Astrocyte (in vitro differentiated cells and primary cell): ENCODE data around the gene CAV1. TPM values are rescaled to one million over a fixed set of nuclear protein-coding genes. Genes with fewer than 3 reads are reported as not detected.

Experiments
- DNase-seq: peaks from one replicate; pipeline ENCODE4 v3.0.0-alpha.2; 2010; ENCODE audit warnings: low read depth
- FAIRE-seq: peaks from 2 replicates; lab custom pipeline; 2011; peaks lifted over from hg19 to GRCh38; lab: Jason Lieb, UNC
- H2AFZ ChIP-seq: 2 replicates; pipeline ENCODE4 v1.6.0; 2012; ENCODE audit warnings: low read depth, low read length, inconsistent platforms
- H3K27ac ChIP-seq: 2 replicates; pipeline ENCODE4 v1.5.1; 2011; ENCODE audit warnings: low read depth, low read length, inconsistent platforms
- H3K27me3 ChIP-seq: 2 replicates; pipeline ENCODE4 v1.6.0; 2011; ENCODE audit warnings: low read length, inconsistent platforms; ENCODE audit not compliant: insufficient read depth
- H3K36me3 ChIP-seq: 2 replicates; pipeline ENCODE4 v1.5.1; 2011; ENCODE audit warnings: low read length, inconsistent platforms; ENCODE audit not compliant: insufficient read depth
- H3K4me1 ChIP-seq: 2 replicates; pipeline ENCODE4 v1.5.1; 2011; ENCODE audit warnings: low read length, inconsistent platforms; ENCODE audit not compliant: insufficient read depth
- H3K4me2 ChIP-seq: 2 replicates; pipeline ENCODE4 v1.6.0; 2012; ENCODE audit warnings: low read length, inconsistent platforms
- H3K4me3 ChIP-seq: 2 replicates; pipeline ENCODE4 v1.5.1; 2011; ENCODE audit warnings: low read depth, mild to moderate bottlenecking, low read length, inconsistent platforms; ENCODE audit not compliant: insufficient read depth
- H3K79me2 ChIP-seq: 2 replicates; pipeline ENCODE4 v1.6.0; 2012; ENCODE audit warnings: mild to moderate bottlenecking, low read length, inconsistent platforms; ENCODE audit not compliant: insufficient read depth
- H3K9ac ChIP-seq: 2 replicates; pipeline ENCODE4 v1.6.0; 2012; ENCODE audit warnings: mild to moderate bottlenecking, low read length, inconsistent platforms
- H3K9me3 ChIP-seq: 2 replicates; pipeline ENCODE4 v1.5.1; 2012; ENCODE audit warnings: low read depth, mild to moderate bottlenecking, low read length, inconsistent platforms; ENCODE audit not compliant: insufficient read depth
- H4K20me1 ChIP-seq: 2 replicates; pipeline ENCODE4 v1.6.0; 2012; ENCODE audit warnings: low read length, inconsistent platforms; ENCODE audit not compliant: insufficient read depth
- H3K27ac Mint-ChIP-seq: one replicate; pipeline ENCODE4 v1.8.0; 2021; ENCODE audit warnings: mild to moderate bottlenecking, mixed read lengths; ENCODE audit not compliant: unreplicated experiment
- H3K27me3 Mint-ChIP-seq: one replicate; pipeline ENCODE4 v1.8.0; 2021; ENCODE audit warnings: low read depth, mixed read lengths; ENCODE audit not compliant: unreplicated experiment
- H3K36me3 Mint-ChIP-seq: one replicate; pipeline ENCODE4 v1.8.0; 2021; ENCODE audit warnings: low read depth, mixed read lengths; ENCODE audit not compliant: unreplicated experiment
- H3K4me1 Mint-ChIP-seq: one replicate; pipeline ENCODE4 v1.8.0; 2021; ENCODE audit warnings: low read depth, mixed read lengths; ENCODE audit not compliant: unreplicated experiment
- H3K4me3 Mint-ChIP-seq: one replicate; pipeline ENCODE4 v1.8.0; 2021; ENCODE audit warnings: mild to moderate bottlenecking, moderate library complexity, mixed read lengths; ENCODE audit not compliant: unreplicated experiment
- H3K9me3 Mint-ChIP-seq: one replicate; pipeline ENCODE4 v1.8.0; 2021; ENCODE audit warnings: mild to moderate bottlenecking, mixed read lengths; ENCODE audit not compliant: unreplicated experiment
- EZH2 ChIP-seq: IDR thresholded peaks from 2 replicates; pipeline ENCODE4 v1.6.1; 2012; ENCODE audit warnings: mild to moderate bottlenecking, low read length, inconsistent platforms; ENCODE audit not compliant: insufficient read depth
- total RNA-seq: library from RNA; stranded (reverse); gene quantifications from 2 replicates; pipeline ENCODE4 v1.2.1, GENCODE V29; 2021
- TF ChIP-seq, protein P1 (sequence below): IDR thresholded peaks from 2 replicates; pipeline ENCODE4 v1.5.1; 2011; ENCODE audit warnings: low read depth, mild to moderate bottlenecking, inconsistent platforms, low read length, moderate library complexity; ENCODE audit not compliant: insufficient read depth

CAV1 gene
- total RNA-seq, 1 donor from 2014 or later = 472 TPM

DNA sequence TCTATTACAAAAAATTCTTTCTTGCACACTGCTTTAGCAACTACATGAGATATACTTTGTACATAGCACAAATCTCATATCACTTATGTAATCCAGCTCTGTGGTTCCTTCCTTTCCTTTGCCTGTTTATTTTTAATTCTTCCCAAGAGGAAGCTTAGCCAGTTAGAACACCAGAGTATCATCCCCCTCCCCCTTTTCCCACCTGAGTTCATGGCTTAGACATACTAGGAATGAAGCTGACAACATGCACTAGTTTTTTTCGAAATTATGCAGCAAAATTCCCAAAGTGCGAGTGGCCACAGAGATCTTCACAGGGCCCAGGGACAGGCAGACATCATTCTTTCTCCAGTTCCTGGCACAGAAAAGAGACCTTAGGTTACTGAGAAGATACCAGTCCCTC is 17.8 kb downstream of the CAV1 start:
- H3K9me3 Mint-ChIP-seq = no peaks in the 10 kb centered on the region
- Histone ChIP-seq H3K79me2 (peaks cover 96% of the 10 kb centered on the region), H3K4me2 (peak overlapping the region; percentile 10), H3K4me3 (no peak overlapping the region), H3K4me1 (peaks cover 35% of the 10 kb centered on the region), H2AFZ (no peak overlapping the region), H3K9ac (peak overlapping the region; percentile 50), H3K27me3 (no peaks in the 10 kb centered on the region), H3K36me3 (peaks cover 34% of the 10 kb centered on the region), H3K9me3 (no peaks in the 10 kb centered on the region), H3K27ac (peak overlapping the region; percentile 77), H4K20me1 (peaks cover 48% of the 10 kb centered on the region)
- H3K27me3 Mint-ChIP-seq = no peaks in the 10 kb centered on the region
- peak overlapping the region; percentile 25 for H3K4me3 Mint-ChIP-seq
- H3K4me1 Mint-ChIP-seq = peaks cover 61% of the 10 kb centered on the region
- DNase-seq = peak; percentile 68
- TF ChIP-seq EZH2 = no peak
- TF ChIP-seq, protein P1, sequence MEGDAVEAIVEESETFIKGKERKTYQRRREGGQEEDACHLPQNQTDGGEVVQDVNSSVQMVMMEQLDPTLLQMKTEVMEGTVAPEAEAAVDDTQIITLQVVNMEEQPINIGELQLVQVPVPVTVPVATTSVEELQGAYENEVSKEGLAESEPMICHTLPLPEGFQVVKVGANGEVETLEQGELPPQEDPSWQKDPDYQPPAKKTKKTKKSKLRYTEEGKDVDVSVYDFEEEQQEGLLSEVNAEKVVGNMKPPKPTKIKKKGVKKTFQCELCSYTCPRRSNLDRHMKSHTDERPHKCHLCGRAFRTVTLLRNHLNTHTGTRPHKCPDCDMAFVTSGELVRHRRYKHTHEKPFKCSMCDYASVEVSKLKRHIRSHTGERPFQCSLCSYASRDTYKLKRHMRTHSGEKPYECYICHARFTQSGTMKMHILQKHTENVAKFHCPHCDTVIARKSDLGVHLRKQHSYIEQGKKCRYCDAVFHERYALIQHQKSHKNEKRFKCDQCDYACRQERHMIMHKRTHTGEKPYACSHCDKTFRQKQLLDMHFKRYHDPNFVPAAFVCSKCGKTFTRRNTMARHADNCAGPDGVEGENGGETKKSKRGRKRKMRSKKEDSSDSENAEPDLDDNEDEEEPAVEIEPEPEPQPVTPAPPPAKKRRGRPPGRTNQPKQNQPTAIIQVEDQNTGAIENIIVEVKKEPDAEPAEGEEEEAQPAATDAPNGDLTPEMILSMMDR = no peak
- FAIRE-seq = no peak
- peak overlapping the region; percentile 73 for H3K27ac Mint-ChIP-seq
- H3K36me3 Mint-ChIP-seq = peaks cover 40% of the 10 kb centered on the region

DNA sequence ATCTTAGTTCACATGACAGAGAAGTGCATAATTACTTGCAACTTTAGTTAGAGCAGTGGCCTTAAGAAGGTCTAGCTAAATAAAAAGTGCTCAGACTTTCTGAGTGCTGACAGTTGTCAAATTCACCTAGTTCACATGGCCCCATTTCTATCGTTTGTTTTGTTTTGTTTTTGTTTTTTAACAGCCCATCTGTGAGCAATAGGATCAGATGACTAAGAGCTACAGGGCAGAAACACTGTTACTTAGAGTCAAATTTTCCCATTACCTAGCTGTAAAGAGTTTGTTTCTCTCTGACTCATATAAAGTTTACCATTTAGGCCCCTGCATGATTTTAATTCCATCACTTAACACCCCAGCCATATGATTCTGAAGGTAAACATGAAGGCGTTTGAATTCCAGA is 18.8 kb downstream of the CAV1 start:
- H3K79me2 ChIP-seq = peaks cover 96% of the 10 kb centered on the region
- peak overlapping the region; percentile 24 for H3K4me2 ChIP-seq

DNA sequence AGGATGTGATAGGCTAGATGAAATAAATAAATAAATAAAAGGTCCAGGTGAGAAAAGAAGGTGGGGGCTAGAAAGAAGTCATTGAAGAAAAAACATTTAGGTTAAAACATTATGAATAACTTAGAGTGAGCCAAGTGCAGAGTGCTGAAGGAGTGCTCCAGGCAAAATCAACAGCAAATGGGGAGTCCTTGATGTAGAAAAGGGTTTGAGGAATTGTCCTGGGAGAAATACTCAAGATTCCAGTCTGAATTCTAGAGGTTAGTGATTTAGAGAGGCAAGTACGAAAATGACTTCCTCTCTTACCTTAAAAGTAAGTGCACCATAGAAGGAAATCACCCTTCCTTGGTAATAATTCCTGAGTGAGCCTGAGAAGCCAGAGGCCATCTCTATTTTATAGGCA is 19.7 kb downstream of the CAV1 start:
- H3K9me3 Mint-ChIP-seq = no peaks in the 10 kb centered on the region
- peaks cover 28% of the 10 kb centered on the region for H3K36me3 Mint-ChIP-seq
- Histone ChIP-seq H3K27me3 (no peaks in the 10 kb centered on the region), H4K20me1 (peaks cover 47% of the 10 kb centered on the region), H3K4me2 (no peak overlapping the region), H3K9ac (no peak overlapping the region), H3K79me2 (peaks cover 95% of the 10 kb centered on the region), H3K9me3 (no peaks in the 10 kb centered on the region), H2AFZ (no peak overlapping the region), H3K4me1 (peaks cover 35% of the 10 kb centered on the region), H3K36me3 (peaks cover 37% of the 10 kb centered on the region), H3K27ac (peak overlapping the region; percentile 77), H3K4me3 (no peak overlapping the region)
- no peak for DNase-seq
- FAIRE-seq = no peak
- H3K27ac Mint-ChIP-seq = peak overlapping the region; percentile 75
- H3K4me1 Mint-ChIP-seq = peaks cover 59% of the 10 kb centered on the region
- no peaks in the 10 kb centered on the region for H3K27me3 Mint-ChIP-seq
- H3K4me3 Mint-ChIP-seq = peak overlapping the region; percentile 7
- no peak for TF ChIP-seq EZH2
- TF ChIP-seq, protein P1 = no peak

More for the DNA sequence above, 18.8 kb downstream of the CAV1 start:
- DNase-seq = peak; percentile 62
- TF ChIP-seq, protein P1 = no peak
- TF ChIP-seq EZH2 = no peak
- Mint-ChIP-seq H3K27ac (peak overlapping the region; percentile 75), H3K36me3 (peaks cover 31% of the 10 kb centered on the region), H3K9me3 (no peaks in the 10 kb centered on the region), H3K4me1 (peaks cover 59% of the 10 kb centered on the region), H3K27me3 (no peaks in the 10 kb centered on the region), H3K4me3 (no peak overlapping the region)
- peak overlapping the region; percentile 77 for H3K27ac ChIP-seq
- FAIRE-seq = no peak
- H4K20me1 ChIP-seq = peaks cover 49% of the 10 kb centered on the region
- H3K9me3 ChIP-seq = no peaks in the 10 kb centered on the region
- no peaks in the 10 kb centered on the region for H3K27me3 ChIP-seq
- H3K9ac ChIP-seq = peak overlapping the region; percentile 50
- H2AFZ ChIP-seq = no peak overlapping the region
- H3K4me1 ChIP-seq = peaks cover 35% of the 10 kb centered on the region
- H3K36me3 ChIP-seq = peaks cover 38% of the 10 kb centered on the region
- H3K4me3 ChIP-seq = no peak overlapping the region
